ENCODE measurements around the gene PRRT1.
"Not testable (repeated sequence)": the region's sequence is repeated elsewhere in the genome, so short reads cannot be mapped to it uniquely, and the experiment has no call there.

Gene PRRT1

GRCh38 chr6:32188381-32189068, 36.8 kb upstream of the PRRT1 start:
- no peak for DNase-seq (ENCODE audit: extremely low read depth in 1 of 2, low read depth in 1 of 2)

GRCh38 chr6:32187725-32188380, 36.1 kb upstream of the PRRT1 start:
- DNase-seq (ENCODE audit: extremely low read depth in 1 of 2, low read depth in 1 of 2), result not testable (repeated sequence)

- DNase-seq (ENCODE audit: extremely low read depth in 1 of 2, low read depth in 1 of 2), result no peak
Measured at GRCh38 chr6:32187009-32187709, 35.4 kb upstream of the PRRT1 start.

GRCh38 chr6:32186151-32186840, 34.6 kb upstream of the PRRT1 start:
- DNase-seq (ENCODE audit: extremely low read depth in 1 of 2, low read depth in 1 of 2), result not testable (repeated sequence)

- DNase-seq (ENCODE audit: extremely low read depth in 1 of 2, low read depth in 1 of 2), result peak in 1 of 2 donors; percentile 63
Measured at GRCh38 chr6:32185681-32186131, 34.0 kb upstream of the PRRT1 start.

GRCh38 chr6:32184084-32184640, 32.4 kb upstream of the PRRT1 start, which contains the start of gene AGER:
AGER (minus strand) TSS chr6:32184253; CDS start chr6:32184222, 31 bp downstream.
- DNase-seq (ENCODE audit: extremely low read depth in 1 of 2, low read depth in 1 of 2), result no peak

- DNase-seq (ENCODE audit: extremely low read depth in 1 of 2, low read depth in 1 of 2), result no peak
Measured at GRCh38 chr6:32183483-32184083, 31.8 kb upstream of the PRRT1 start.

GRCh38 chr6:32183030-32183429, 31.3 kb upstream of the PRRT1 start:
- no peak for DNase-seq (ENCODE audit: extremely low read depth in 1 of 2, low read depth in 1 of 2)

- DNase-seq (ENCODE audit: extremely low read depth in 1 of 2, low read depth in 1 of 2), result no peak
Measured at GRCh38 chr6:32182555-32182981, 30.8 kb upstream of the PRRT1 start.

GRCh38 chr6:32181915-32182529, 30.3 kb upstream of the PRRT1 start:
- DNase-seq (ENCODE audit: extremely low read depth in 1 of 2, low read depth in 1 of 2), result no peak

GRCh38 chr6:32181148-32181702, 29.5 kb upstream of the PRRT1 start:
- DNase-seq (ENCODE audit: extremely low read depth in 1 of 2, low read depth in 1 of 2), result no peak

GRCh38 chr6:32179766-32180405, 28.1 kb upstream of the PRRT1 start:
- DNase-seq (ENCODE audit: extremely low read depth in 1 of 2, low read depth in 1 of 2), result no peak

- no peak for DNase-seq (ENCODE audit: extremely low read depth in 1 of 2, low read depth in 1 of 2)
Measured at GRCh38 chr6:32178547-32179440, 27.1 kb upstream of the PRRT1 start.

- DNase-seq (ENCODE audit: extremely low read depth in 1 of 2, low read depth in 1 of 2), result peak; percentile 74 to 92
Measured at GRCh38 chr6:32177788-32178546, 26.2 kb upstream of the PRRT1 start, which contains the start of gene RNF5. RNF5 (plus strand) TSS chr6:32178405; CDS start chr6:32178512, 107 bp downstream.

GRCh38 chr6:32177183-32177787, 25.5 kb upstream of the PRRT1 start:
- DNase-seq (ENCODE audit: extremely low read depth in 1 of 2, low read depth in 1 of 2), result peak in 1 of 2 donors; percentile 34

GRCh38 chr6:32176476-32177182, 24.9 kb upstream of the PRRT1 start:
- DNase-seq (ENCODE audit: extremely low read depth in 1 of 2, low read depth in 1 of 2), result no peak
